WERI-Rb-1 (cell line): ENCODE results near the gene CD276.

Experiments
- DNase-seq: peaks from one replicate; pipeline ENCODE4 v3.0.0-alpha.2; 2020
- H3K27ac ChIP-seq: fragments of 250-450 bp; sonication (Bioruptor Pico); 2 replicates; pipeline ENCODE4 v1.5.1; 2020; ENCODE audit warnings: mild to moderate bottlenecking, moderate library complexity
- H3K27me3 ChIP-seq: fragments of 250-450 bp; sonication (Bioruptor Pico); 2 replicates; pipeline ENCODE4 v1.5.1; 2021; ENCODE audit warnings: mild to moderate bottlenecking, low read depth, moderate library complexity; ENCODE audit not compliant: insufficient read depth, severe bottlenecking
- H3K36me3 ChIP-seq: fragments of 250-450 bp; sonication (Bioruptor Pico); 2 replicates; pipeline ENCODE4 v1.5.1; 2020; ENCODE audit warnings: mild to moderate bottlenecking, moderate library complexity
- H3K4me3 ChIP-seq: 2 replicates; pipeline ENCODE4 v1.5.1; 2011; ENCODE audit warnings: low read depth, mild to moderate bottlenecking, control low read depth, low read length
- H3K9me3 ChIP-seq: fragments of 250-450 bp; sonication (Bioruptor Pico); 2 replicates; pipeline ENCODE4 v1.5.1; 2021; ENCODE audit warnings: mild to moderate bottlenecking, moderate library complexity; ENCODE audit not compliant: severe bottlenecking
- TF ChIP-seq, protein P1 (sequence below): IDR thresholded peaks from 2 replicates; pipeline ENCODE4 v1.5.1; 2011; ENCODE audit warnings: low read depth, mild to moderate bottlenecking, control low read depth, inconsistent platforms, low read length

Gene CD276

DNA sequence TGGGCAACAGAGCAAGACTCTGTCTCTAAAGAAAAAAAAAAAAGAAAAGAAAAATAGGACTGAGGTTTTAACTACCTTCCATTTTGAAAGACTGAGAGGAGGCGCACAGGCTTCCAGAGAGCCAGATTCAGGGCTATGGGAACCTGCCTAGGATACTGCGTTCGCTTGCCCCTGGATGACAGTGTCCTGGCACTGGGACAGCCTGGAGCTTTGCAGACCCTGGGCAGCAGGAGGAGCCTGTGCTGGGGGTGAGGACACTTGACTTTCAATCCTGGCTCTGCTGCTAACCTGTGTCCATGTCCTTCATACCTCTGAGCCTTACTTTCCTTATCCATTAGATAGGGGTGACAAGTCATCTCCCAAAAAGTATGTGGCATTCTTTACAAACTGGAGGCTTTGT lies 31.2 kb downstream of the CD276 start:
- TF ChIP-seq, protein P1, sequence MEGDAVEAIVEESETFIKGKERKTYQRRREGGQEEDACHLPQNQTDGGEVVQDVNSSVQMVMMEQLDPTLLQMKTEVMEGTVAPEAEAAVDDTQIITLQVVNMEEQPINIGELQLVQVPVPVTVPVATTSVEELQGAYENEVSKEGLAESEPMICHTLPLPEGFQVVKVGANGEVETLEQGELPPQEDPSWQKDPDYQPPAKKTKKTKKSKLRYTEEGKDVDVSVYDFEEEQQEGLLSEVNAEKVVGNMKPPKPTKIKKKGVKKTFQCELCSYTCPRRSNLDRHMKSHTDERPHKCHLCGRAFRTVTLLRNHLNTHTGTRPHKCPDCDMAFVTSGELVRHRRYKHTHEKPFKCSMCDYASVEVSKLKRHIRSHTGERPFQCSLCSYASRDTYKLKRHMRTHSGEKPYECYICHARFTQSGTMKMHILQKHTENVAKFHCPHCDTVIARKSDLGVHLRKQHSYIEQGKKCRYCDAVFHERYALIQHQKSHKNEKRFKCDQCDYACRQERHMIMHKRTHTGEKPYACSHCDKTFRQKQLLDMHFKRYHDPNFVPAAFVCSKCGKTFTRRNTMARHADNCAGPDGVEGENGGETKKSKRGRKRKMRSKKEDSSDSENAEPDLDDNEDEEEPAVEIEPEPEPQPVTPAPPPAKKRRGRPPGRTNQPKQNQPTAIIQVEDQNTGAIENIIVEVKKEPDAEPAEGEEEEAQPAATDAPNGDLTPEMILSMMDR, result 0 out of 2 replicates have a peak, but pooled peaks have one; percentile 12
- Histone ChIP-seq H3K36me3 (peaks cover 26% of the 10 kb centered on the region), H3K4me3 (no peak overlapping the region), H3K27me3 (no peaks in the 10 kb centered on the region), H3K27ac (no peak overlapping the region), H3K9me3 (no peaks in the 10 kb centered on the region)
- DNase-seq, result no peak

DNA sequence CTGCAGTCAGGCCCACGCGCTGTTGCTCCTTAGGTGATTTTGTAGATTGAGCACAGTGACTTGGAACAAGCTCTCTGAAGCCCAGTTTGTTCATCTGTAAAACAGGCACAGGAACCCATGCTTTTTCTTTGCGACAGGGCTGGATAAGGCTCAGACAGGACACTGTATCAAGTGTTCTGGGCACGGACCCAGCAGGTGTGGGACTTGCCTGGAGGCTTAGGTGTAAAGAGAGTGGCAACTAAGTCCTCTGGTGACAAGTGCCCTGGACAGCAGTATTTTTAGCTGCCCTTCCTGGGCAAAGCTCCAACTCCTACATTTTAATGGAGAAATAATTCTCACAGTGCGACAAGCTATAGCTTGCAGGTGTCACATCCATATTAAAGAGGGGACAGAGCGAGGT lies 32.2 kb downstream of the CD276 start:
- TF ChIP-seq, protein P1, result no peak
- Histone ChIP-seq H3K4me3 (no peak overlapping the region), H3K27me3 (no peaks in the 10 kb centered on the region), H3K36me3 (peaks cover 21% of the 10 kb centered on the region), H3K9me3 (no peaks in the 10 kb centered on the region), H3K27ac (no peak overlapping the region)
- no peak for DNase-seq

DNA sequence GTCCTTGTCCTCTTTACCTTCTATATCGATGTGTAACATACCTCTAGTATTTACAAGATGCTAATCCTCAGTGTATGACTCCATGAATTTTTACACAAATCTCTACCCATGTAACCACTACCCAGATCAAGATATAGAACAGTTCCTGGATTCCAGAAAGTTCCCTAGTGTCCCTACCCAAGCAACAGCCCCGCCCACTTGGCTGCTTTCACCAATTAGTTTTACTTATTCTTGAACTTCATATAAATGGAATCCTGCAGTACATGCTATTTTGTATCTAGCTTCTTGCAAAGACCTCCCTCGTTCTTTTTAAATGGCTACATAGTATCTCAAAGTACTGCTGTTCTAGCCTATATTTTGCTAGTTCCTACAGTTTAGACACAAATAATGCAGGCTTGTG lies 33.0 kb downstream of the CD276 start:
- Histone ChIP-seq H3K4me3 (no peak overlapping the region), H3K27ac (no peak overlapping the region), H3K36me3 (peaks cover 18% of the 10 kb centered on the region), H3K9me3 (no peaks in the 10 kb centered on the region), H3K27me3 (no peaks in the 10 kb centered on the region)
- TF ChIP-seq, protein P1, result no peak
- no peak for DNase-seq

DNA sequence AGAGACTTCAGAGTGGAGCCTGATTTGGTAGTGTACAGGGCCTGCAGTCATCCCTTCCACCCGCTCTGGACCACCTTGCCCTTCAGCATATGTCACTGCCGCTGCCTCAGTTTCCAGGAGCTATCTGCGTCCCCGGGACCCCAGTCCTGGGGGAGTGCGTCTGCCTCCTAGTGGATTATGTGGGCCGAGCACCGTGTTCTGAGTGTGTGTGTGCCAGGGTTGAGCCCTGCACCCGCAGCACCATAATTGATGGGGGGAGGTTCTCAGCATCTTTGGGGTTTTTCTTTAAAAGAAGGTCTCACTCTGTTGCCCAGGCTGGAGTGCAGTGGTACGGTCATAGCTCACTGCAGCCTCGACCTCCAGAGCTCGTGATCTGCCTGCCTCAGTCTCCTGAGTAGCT lies 33.6 kb downstream of the CD276 start:
- no peak overlapping the region for H3K4me3 ChIP-seq
- TF ChIP-seq, protein P1, result peak; percentile 39; the same call in 1 of the 2 replicates
- no peak overlapping the region for H3K27ac ChIP-seq
- no peaks in the 10 kb centered on the region for H3K27me3 ChIP-seq
- no peak for DNase-seq
- no peaks in the 10 kb centered on the region for H3K9me3 ChIP-seq
- peaks cover 18% of the 10 kb centered on the region for H3K36me3 ChIP-seq

DNA sequence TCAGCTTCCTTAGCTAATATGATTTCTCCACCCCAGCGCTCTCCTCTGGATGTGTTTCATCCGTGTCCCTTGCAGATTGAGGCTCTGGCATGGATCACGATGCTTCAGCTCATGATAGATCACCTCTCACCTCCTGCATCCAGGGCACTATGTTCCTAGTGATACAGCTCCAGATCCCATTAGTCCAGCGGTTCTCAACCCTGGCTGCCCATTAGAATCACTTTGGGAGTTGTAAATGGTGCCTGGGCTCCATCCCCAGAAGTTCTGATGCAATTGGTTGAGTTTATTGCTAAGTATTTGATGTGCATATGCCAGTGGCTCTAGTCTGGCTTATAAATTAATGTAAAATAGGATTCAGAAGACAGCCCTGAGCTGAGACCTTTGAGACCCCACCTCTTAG lies 34.5 kb downstream of the CD276 start:
- H3K4me3 ChIP-seq, result no peak overlapping the region
- no peak for DNase-seq
- TF ChIP-seq, protein P1, result no peak

DNA sequence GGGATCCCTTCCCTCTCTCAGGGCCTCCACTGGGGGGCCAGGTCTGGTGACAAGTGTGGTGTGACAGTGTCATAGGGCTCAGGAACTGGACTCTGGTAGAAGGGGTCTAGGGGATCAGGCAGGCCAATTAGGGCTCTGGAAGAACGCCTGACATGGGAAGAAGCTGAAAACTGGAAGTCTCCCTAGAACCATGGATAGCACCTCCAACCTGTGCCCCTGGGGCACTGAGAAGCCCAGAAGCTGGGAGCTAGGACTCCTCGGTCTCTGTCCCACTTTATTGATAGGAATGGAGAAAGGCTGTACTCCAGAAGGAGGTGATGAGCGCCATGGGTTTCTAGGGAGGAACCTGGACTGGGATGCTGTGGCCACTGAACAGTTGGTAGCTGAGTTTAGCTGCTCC lies 38.2 kb downstream of the CD276 start:
- no peak for DNase-seq
- no peaks in the 10 kb centered on the region for H3K27me3 ChIP-seq
- no peak overlapping the region for H3K27ac ChIP-seq
- TF ChIP-seq, protein P1, result no peak
- H3K4me3 ChIP-seq, result no peak overlapping the region
- H3K36me3 ChIP-seq, result no peaks in the 10 kb centered on the region
- H3K9me3 ChIP-seq, result no peaks in the 10 kb centered on the region

More for the DNA sequence above, 34.5 kb downstream of the CD276 start:
- no peak overlapping the region for H3K27ac ChIP-seq
- peaks cover 9% of the 10 kb centered on the region for H3K36me3 ChIP-seq
- no peaks in the 10 kb centered on the region for H3K9me3 ChIP-seq
- H3K27me3 ChIP-seq, result no peaks in the 10 kb centered on the region
